ENCODE data around the gene SFI1.

SFI1 gene

GRCh38 chr22:31605851-31606585, 109.7 kb downstream of the SFI1 start:
- no peaks in the 10 kb centered on the region for H3K27me3 ChIP-seq (ENCODE audit: insufficient read depth, low read length, poor library complexity, severe bottlenecking)
- no peaks in the 10 kb centered on the region for H4K20me1 ChIP-seq (ENCODE audit: insufficient read depth, low read length, poor library complexity, severe bottlenecking)
- H3K4me2 ChIP-seq (ENCODE audit: low read depth, low read length, poor library complexity, severe bottlenecking): no peak overlapping the region
- H3K9ac ChIP-seq (ENCODE audit: low read depth, low read length, poor library complexity, severe bottlenecking): no peak overlapping the region
- no peaks in the 10 kb centered on the region for H3K9me2 ChIP-seq (replicated peaks; ENCODE audit: low read depth, low read length)
- H3K9me3 ChIP-seq (ENCODE audit: insufficient read depth, low read depth, low read length): no peaks in the 10 kb centered on the region
- no peaks in the 10 kb centered on the region for H3K79me2 ChIP-seq (ENCODE audit: insufficient read depth, low read length)
- no peaks in the 10 kb centered on the region for H3K4me1 ChIP-seq (ENCODE audit: insufficient read depth, low read length, poor library complexity, severe bottlenecking)
- no peak overlapping the region for H3K4me3 ChIP-seq (ENCODE audit: low read length, poor library complexity, severe bottlenecking)
- TF ChIP-seq, protein P1, sequence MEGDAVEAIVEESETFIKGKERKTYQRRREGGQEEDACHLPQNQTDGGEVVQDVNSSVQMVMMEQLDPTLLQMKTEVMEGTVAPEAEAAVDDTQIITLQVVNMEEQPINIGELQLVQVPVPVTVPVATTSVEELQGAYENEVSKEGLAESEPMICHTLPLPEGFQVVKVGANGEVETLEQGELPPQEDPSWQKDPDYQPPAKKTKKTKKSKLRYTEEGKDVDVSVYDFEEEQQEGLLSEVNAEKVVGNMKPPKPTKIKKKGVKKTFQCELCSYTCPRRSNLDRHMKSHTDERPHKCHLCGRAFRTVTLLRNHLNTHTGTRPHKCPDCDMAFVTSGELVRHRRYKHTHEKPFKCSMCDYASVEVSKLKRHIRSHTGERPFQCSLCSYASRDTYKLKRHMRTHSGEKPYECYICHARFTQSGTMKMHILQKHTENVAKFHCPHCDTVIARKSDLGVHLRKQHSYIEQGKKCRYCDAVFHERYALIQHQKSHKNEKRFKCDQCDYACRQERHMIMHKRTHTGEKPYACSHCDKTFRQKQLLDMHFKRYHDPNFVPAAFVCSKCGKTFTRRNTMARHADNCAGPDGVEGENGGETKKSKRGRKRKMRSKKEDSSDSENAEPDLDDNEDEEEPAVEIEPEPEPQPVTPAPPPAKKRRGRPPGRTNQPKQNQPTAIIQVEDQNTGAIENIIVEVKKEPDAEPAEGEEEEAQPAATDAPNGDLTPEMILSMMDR (conservative IDR thresholded peaks at IDR 0.05; ENCODE audit: low read length): no peak
- no peak for TF ChIP-seq EZH2phosphoT487 (IDR thresholded peaks at IDR 0.05; ENCODE audit: borderline replicate concordance)
- peaks cover 5% of the 10 kb centered on the region; the same call in 1 of the 2 replicates for H3K36me3 ChIP-seq (ENCODE audit: insufficient read depth, low read length)
- no peak overlapping the region for H2AFZ ChIP-seq (ENCODE audit: low read length)
- H3F3A ChIP-seq (ENCODE audit: low read depth): no peaks in the 10 kb centered on the region

DNA sequence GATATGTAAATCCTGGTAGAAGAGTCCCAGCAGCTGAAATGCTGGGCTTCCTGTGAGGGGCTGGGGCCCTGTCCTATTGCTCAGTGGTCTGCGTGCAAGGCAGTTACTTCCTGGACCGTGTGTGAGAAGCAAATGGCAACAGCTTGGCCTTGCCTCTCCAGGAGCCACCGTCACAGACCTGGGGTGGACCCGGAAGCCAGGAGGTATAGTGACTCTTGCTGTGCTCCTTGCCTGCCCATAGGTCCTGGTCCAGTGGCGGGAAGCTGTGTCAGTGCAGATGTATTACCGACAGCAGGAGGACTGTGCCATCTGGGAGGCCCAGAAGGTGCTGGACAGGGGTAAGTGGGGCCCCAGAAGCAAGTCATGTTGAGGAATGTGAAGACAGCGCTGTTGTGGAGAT, 111.4 kb downstream of the SFI1 start:
- Histone ChIP-seq H3K4me3 (ENCODE audit: low read length, poor library complexity, severe bottlenecking) (no peak overlapping the region), H3F3A (ENCODE audit: low read depth) (no peaks in the 10 kb centered on the region), H3K9me3 (ENCODE audit: insufficient read depth, low read depth, low read length) (no peaks in the 10 kb centered on the region), H3K79me2 (ENCODE audit: insufficient read depth, low read length) (no peaks in the 10 kb centered on the region), H3K27me3 (ENCODE audit: insufficient read depth, low read length, poor library complexity, severe bottlenecking) (no peaks in the 10 kb centered on the region), H4K20me1 (ENCODE audit: insufficient read depth, low read length, poor library complexity, severe bottlenecking) (no peaks in the 10 kb centered on the region), H3K9ac (ENCODE audit: low read depth, low read length, poor library complexity, severe bottlenecking) (no peak overlapping the region), H3K4me2 (ENCODE audit: low read depth, low read length, poor library complexity, severe bottlenecking) (no peak overlapping the region), H3K9me2 (replicated peaks; ENCODE audit: low read depth, low read length) (no peaks in the 10 kb centered on the region), H3K36me3 (ENCODE audit: insufficient read depth, low read length) (no peaks in the 10 kb centered on the region; the same call in 1 of the 2 replicates), H2AFZ (ENCODE audit: low read length) (no peak overlapping the region), H3K4me1 (ENCODE audit: insufficient read depth, low read length, poor library complexity, severe bottlenecking) (no peaks in the 10 kb centered on the region)
- no peak for TF ChIP-seq EZH2phosphoT487 (IDR thresholded peaks at IDR 0.05; ENCODE audit: borderline replicate concordance)
- TF ChIP-seq, protein P1 (conservative IDR thresholded peaks at IDR 0.05; ENCODE audit: low read length): no peak

GRCh38 chr22:31609716-31610115, 113.4 kb downstream of the SFI1 start:
- no peaks in the 10 kb centered on the region for H4K20me1 ChIP-seq (ENCODE audit: insufficient read depth, low read length, poor library complexity, severe bottlenecking)
- no peak for TF ChIP-seq EZH2phosphoT487 (IDR thresholded peaks at IDR 0.05; ENCODE audit: borderline replicate concordance)
- TF ChIP-seq, protein P1 (conservative IDR thresholded peaks at IDR 0.05; ENCODE audit: low read length): no peak
- no peaks in the 10 kb centered on the region for H3K9me2 ChIP-seq (replicated peaks; ENCODE audit: low read depth, low read length)
- no peak overlapping the region for H3K4me2 ChIP-seq (ENCODE audit: low read depth, low read length, poor library complexity, severe bottlenecking)
- H3K4me3 ChIP-seq (ENCODE audit: low read length, poor library complexity, severe bottlenecking): no peak overlapping the region
- H3K4me1 ChIP-seq (ENCODE audit: insufficient read depth, low read length, poor library complexity, severe bottlenecking): no peaks in the 10 kb centered on the region
- H3K36me3 ChIP-seq (ENCODE audit: insufficient read depth, low read length): no peaks in the 10 kb centered on the region
- H2AFZ ChIP-seq (ENCODE audit: low read length): no peak overlapping the region
- H3K79me2 ChIP-seq (ENCODE audit: insufficient read depth, low read length): no peaks in the 10 kb centered on the region
- H3K9me3 ChIP-seq (ENCODE audit: insufficient read depth, low read depth, low read length): no peaks in the 10 kb centered on the region
- no peaks in the 10 kb centered on the region for H3F3A ChIP-seq (ENCODE audit: low read depth)
- no peak overlapping the region for H3K9ac ChIP-seq (ENCODE audit: low read depth, low read length, poor library complexity, severe bottlenecking)
- H3K27me3 ChIP-seq (ENCODE audit: insufficient read depth, low read length, poor library complexity, severe bottlenecking): no peaks in the 10 kb centered on the region

All from Loucy (cell line).